Liver (tissue), 3 donors: ENCODE data around the gene DTL.

Experiments
- CTCF ChIP-seq: fragments of 150-350 bp; IDR thresholded peaks from 2 replicates; pipeline ENCODE4 v1.5.1; 2017; ENCODE audit warnings: improper control_type of control experiment, low read depth, low read length; ENCODE audit not compliant: missing input control
- EGR1 ChIP-seq, 2 donors: IDR thresholded peaks; 2 replicates each; pipeline ENCODE4 v1.6.1; 2016 to 2018; ENCODE audit warnings: antibody characterized with exemption in 2 of 2, low read depth in 2 of 2
- FOXA1 ChIP-seq: IDR thresholded peaks from 2 replicates; pipeline ENCODE4 v1.6.1; 2016; ENCODE audit warnings: antibody characterized with exemption
- GABPA ChIP-seq, 2 donors: IDR thresholded peaks in 1 of 2; conservative IDR thresholded peaks in 1 of 2; 2 replicates each; pipeline ENCODE4 v1.6.1; 2016; ENCODE audit warnings: antibody characterized with exemption in 2 of 2, mild to moderate bottlenecking in 1 of 2, moderate library complexity in 1 of 2
- HNF4A ChIP-seq, 2 donors: conservative IDR thresholded peaks; 2 replicates each; pipeline ENCODE4 v1.6.1; 2016; ENCODE audit warnings: antibody characterized with exemption in 2 of 2, mild to moderate bottlenecking in 2 of 2
- JUND ChIP-seq, 2 donors: IDR thresholded peaks; 2 replicates each; pipeline ENCODE4 v1.6.1; 2016; ENCODE audit warnings: antibody characterized with exemption in 2 of 2
- NR2F2 ChIP-seq: IDR thresholded peaks from 2 replicates; pipeline ENCODE4 v1.6.1; 2016; ENCODE audit warnings: antibody characterized with exemption
- RAD21 ChIP-seq, 2 donors: IDR thresholded peaks; 2 replicates each; pipeline ENCODE4 v1.6.1; 2016; ENCODE audit warnings: antibody characterized with exemption in 2 of 2, mild to moderate bottlenecking in 2 of 2
- REST ChIP-seq: IDR thresholded peaks from 2 replicates; pipeline ENCODE4 v1.6.1; 2016; ENCODE audit warnings: antibody characterized with exemption, mild to moderate bottlenecking
- SP1 ChIP-seq: IDR thresholded peaks from 2 replicates; pipeline ENCODE4 v1.6.1; 2018; ENCODE audit warnings: antibody characterized with exemption, mild to moderate bottlenecking
- TAF1 ChIP-seq: conservative IDR thresholded peaks from 2 replicates; pipeline ENCODE4 v1.6.1; 2016; ENCODE audit warnings: antibody characterized with exemption, mild to moderate bottlenecking
- YY1 ChIP-seq: IDR thresholded peaks from 2 replicates; pipeline ENCODE4 v1.6.1; 2016; ENCODE audit warnings: antibody characterized with exemption, mild to moderate bottlenecking
- donor health status: healthy.
- donor health status: healthy.

- no peak for TF ChIP-seq EGR1 (IDR thresholded peaks at IDR 0.05; ENCODE audit: low read depth in 2 of 2)
- TF ChIP-seq SP1 = no peak
- no peak for TF ChIP-seq RAD21 (IDR thresholded peaks at IDR 0.05)
- TF ChIP-seq CTCF = no peak
- TF ChIP-seq JUND (IDR thresholded peaks at IDR 0.05) = no peak
- TF ChIP-seq REST = no peak
- TF ChIP-seq FOXA1 = no peak
- TF ChIP-seq YY1 = no peak
- TF ChIP-seq NR2F2 = no peak
- TF ChIP-seq TAF1 = no peak
- TF ChIP-seq HNF4A (conservative IDR thresholded peaks at IDR 0.05) = no peak
- no peak for TF ChIP-seq GABPA (IDR thresholded peaks at IDR 0.05 in 1 of 2, conservative IDR thresholded peaks at IDR 0.05 in 1 of 2)
Observed at GRCh38 chr1:212035835-212036605, 472 bp downstream of the DTL start.
